SK-N-MC (cell line): ENCODE data around the gene SLC39A2.

ENCODE experiments used
- EZH2 ChIP-seq: fragments of 200-600 bp; sonication (generic); IDR thresholded peaks from one replicate; pipeline ENCODE4 v1.6.1; 2017; ENCODE audit warnings: antibody characterized with exemption
- POLR2AphosphoS5 ChIP-seq: IDR thresholded peaks from 2 replicates; pipeline ENCODE4 v1.6.1; 2012; ENCODE audit warnings: mild to moderate bottlenecking, low read depth, low read length, borderline replicate concordance

GRCh38 chr14:21026274-21026987 is 27.3 kb downstream of the SLC39A2 start:
- TF ChIP-seq EZH2, result no peak
- no peak for TF ChIP-seq POLR2AphosphoS5
